ENCODE results near the gene ASIC5. TPM values are rescaled to one million over a fixed set of nuclear protein-coding genes. Genes with fewer than 3 reads are reported as not detected.

The ASIC5 gene
- total RNA-seq, 5 donors from 2014 or later (not counting 1 experiment from before 2014, with no cell fraction given), result not detected

Other genes with a start within 250 kb of the ASIC5 start
- under 1 TPM; 0.33 to 0.45 (median 0.44) TPM for gene GUCY1A1, start 199.4 kb downstream of the ASIC5 start, total RNA-seq
- gene GUCY1B1, start 107.3 kb downstream of the ASIC5 start, total RNA-seq, result 1 to 10 TPM in 1 of 5 donors, under 1 TPM in 4; 0.09 to 1.1 (median 0.12) TPM
- gene TDO2, start 37.4 kb upstream of the ASIC5 start, total RNA-seq, result under 1 TPM in 3 of 5 donors, not detected in 2; 0.16 to 0.58 (median 0.23) TPM
- gene CTSO, start 87.6 kb upstream of the ASIC5 start, total RNA-seq, result 10 to 100 TPM; 10.4 to 14.1 (median 10.5) TPM